SK-N-MC (cell line): ENCODE measurements around the gene RBKS.

ENCODE experiments used
- EZH2 ChIP-seq: fragments of 200-600 bp; sonication (generic); IDR thresholded peaks from one replicate; pipeline ENCODE4 v1.6.1; 2017; ENCODE audit warnings: antibody characterized with exemption
- FOXP2 ChIP-seq: optimal IDR thresholded peaks from 2 replicates; pipeline ENCODE3; 2011; ENCODE audit warnings: mild to moderate bottlenecking, moderate library complexity; ENCODE audit not compliant: insufficient read depth; ENCODE audit errors: extremely low read length, control extremely low read depth
- POLR2AphosphoS5 ChIP-seq: IDR thresholded peaks from 2 replicates; pipeline ENCODE4 v1.6.1; 2012; ENCODE audit warnings: mild to moderate bottlenecking, low read depth, low read length, borderline replicate concordance

GRCh38 chr2:27857417-27858172, 32.6 kb downstream of the RBKS start:
- TF ChIP-seq POLR2AphosphoS5 (no peak), EZH2 (no peak), FOXP2 (no peak)
